Measurements from ENCODE around the gene RAD51B.

GRCh38 chr14:68008491-68008890 lies 188.9 kb downstream of the RAD51B start:
- no peak for TF ChIP-seq POLR2A (IDR thresholded peaks at IDR 0.05)
- no peak for TF ChIP-seq CTCF (IDR thresholded peaks at IDR 0.05)
- TF ChIP-seq POLR2AphosphoS5 (IDR thresholded peaks at IDR 0.05; ENCODE audit: insufficient read depth in 1 of 2, low read depth in 1 of 2), result no peak

All from vagina (tissue), 2 donors.